HepG2 (cell line): ENCODE data around the gene GNAS-AS1. TPM values are rescaled to one million over a fixed set of nuclear protein-coding genes. Genes with fewer than 3 reads are reported as not detected.

ENCODE experiments used
- CBX1 ChIP-seq: IDR thresholded peaks from one replicate; pipeline ENCODE4 v1.6.1; 2016; ENCODE audit warnings: antibody characterized with exemption, low read depth
- GZF1 ChIP-seq: sonication (generic); formaldehyde crosslinking; IDR thresholded peaks from 2 replicates; pipeline ENCODE4 v1.5.1; 2020; ENCODE audit warnings: mild to moderate bottlenecking, missing genetic modification reagents
- HDAC1 ChIP-seq: sonication (generic); formaldehyde crosslinking; IDR thresholded peaks from 2 replicates; pipeline ENCODE4 v1.5.1; 2020; ENCODE audit warnings: mild to moderate bottlenecking, missing genetic modification reagents
- HOXA5 ChIP-seq: sonication (generic); formaldehyde crosslinking; IDR thresholded peaks from 2 replicates; pipeline ENCODE4 v1.4.0; 2020; ENCODE audit warnings: missing genetic modification reagents
- MBD4 ChIP-seq: IDR thresholded peaks from 2 replicates; pipeline ENCODE4 v1.6.1; 2012; ENCODE audit warnings: low read length, inconsistent platforms, borderline replicate concordance
- PPARG ChIP-seq: conservative IDR thresholded peaks from 2 replicates; pipeline ENCODE4 v1.6.1; 2016; ENCODE audit warnings: missing biosample characterization, missing genetic modification reagents
- ZFP41 ChIP-seq: sonication (generic); formaldehyde crosslinking; IDR thresholded peaks from 2 replicates; pipeline ENCODE4 v1.4.0; 2020; ENCODE audit warnings: mild to moderate bottlenecking, missing genetic modification reagents, borderline replicate concordance
- ZFP62 ChIP-seq: sonication (generic); formaldehyde crosslinking; IDR thresholded peaks from 2 replicates; pipeline ENCODE4 v1.4.0; 2020; ENCODE audit warnings: missing genetic modification reagents
- ZNF160 ChIP-seq: sonication (generic); formaldehyde crosslinking; IDR thresholded peaks from 2 replicates; pipeline ENCODE4 v1.8.0; 2022; ENCODE audit warnings: mild to moderate bottlenecking, inconsistent platforms, missing genetic modification reagents
- ZNF530 ChIP-seq: sonication (generic); formaldehyde crosslinking; IDR thresholded peaks from 2 replicates; pipeline ENCODE4 v1.5.0; 2020; ENCODE audit warnings: low read depth, mild to moderate bottlenecking, missing genetic modification reagents
- ZNF564 ChIP-seq: sonication (generic); formaldehyde crosslinking; IDR thresholded peaks from 2 replicates; pipeline ENCODE4 v1.8.1; 2023; ENCODE audit warnings: mild to moderate bottlenecking, missing genetic modification reagents
- ZNF577 ChIP-seq: sonication (generic); formaldehyde crosslinking; IDR thresholded peaks from 2 replicates; pipeline ENCODE4 v1.4.0; 2020; ENCODE audit warnings: mild to moderate bottlenecking, low read depth, missing genetic modification reagents, borderline replicate concordance
- ZNF780A ChIP-seq: sonication (generic); formaldehyde crosslinking; IDR thresholded peaks from 2 replicates; pipeline ENCODE4 v1.8.0; 2022; ENCODE audit warnings: mild to moderate bottlenecking, missing genetic modification reagents, moderate library complexity
- ZNF878 ChIP-seq: sonication (generic); formaldehyde crosslinking; IDR thresholded peaks from 2 replicates; pipeline ENCODE4 v1.8.1; 2023; ENCODE audit warnings: mild to moderate bottlenecking, missing genetic modification reagents, moderate library complexity
- polyA plus RNA-seq, 8 experiments: library from polyadenylated mRNA; depleted of rRNA in 3 of 8; stranded (reverse) in 7 of 8; unstranded in 1 of 8; fragments of >200 nt; fragmentation: Illumina TruSeq in 4 of 8; extraction: Trizol in 4 of 8; gene quantifications; 2 replicates each; pipeline versions ENCODE4 v1.2.1 to v1.2.3, GENCODE V29; 2011 to 2016; ENCODE audit warnings: low read depth in 4 of 8, missing spikeins in 1 of 8, mixed read lengths in 1 of 8; ENCODE audit not compliant: insufficient read depth in 1 of 8
- total RNA-seq, 5 experiments: library from RNA; depleted of rRNA; stranded (reverse); fragments of >200 nt; fragmentation: Illumina TruSeq; extraction: Trizol; gene quantifications; 2 replicates each; pipeline ENCODE4 v1.2.3, GENCODE V29; 2016; ENCODE audit warnings: low read depth in 1 of 5
- TF ChIP-seq, protein P1 (sequence below): sonication (generic); formaldehyde crosslinking; IDR thresholded peaks from 2 replicates; pipeline ENCODE4 v1.4.0; 2020; ENCODE audit warnings: missing genetic modification reagents
- TF ChIP-seq, protein P2 (sequence below): fragments of 450-650 bp; IDR thresholded peaks from 2 replicates; pipeline ENCODE4 v1.6.1; 2017; ENCODE audit warnings: mild to moderate bottlenecking
- TF ChIP-seq, protein P3 (sequence below): sonication (generic); formaldehyde crosslinking; conservative IDR thresholded peaks from 2 replicates; pipeline ENCODE4 v1.8.0; 2022; ENCODE audit warnings: low read depth, missing genetic modification reagents
- TF ChIP-seq, protein P4 (sequence below): sonication (generic); formaldehyde crosslinking; IDR thresholded peaks from 2 replicates; pipeline ENCODE4 v1.5.0; 2020; ENCODE audit warnings: missing genetic modification reagents
- TF ChIP-seq, protein P5 (sequence below): sonication (generic); formaldehyde crosslinking; IDR thresholded peaks from 2 replicates; pipeline ENCODE4 v1.4.0; 2020; ENCODE audit warnings: missing genetic modification reagents
- TF ChIP-seq, protein P6 (sequence below): sonication (generic); formaldehyde crosslinking; IDR thresholded peaks from 2 replicates; pipeline ENCODE4 v1.5.0; 2020; ENCODE audit warnings: mild to moderate bottlenecking, missing genetic modification reagents
- TF ChIP-seq, protein P7 (sequence below): sonication (generic); formaldehyde crosslinking; IDR thresholded peaks from 2 replicates; pipeline ENCODE4 v1.4.0; 2020; ENCODE audit warnings: mild to moderate bottlenecking, missing genetic modification reagents

GNAS-AS1 gene
- total and polyA plus RNA-seq, 2 of the 13 experiments (the other 11 are each of a cell fraction or from before 2014, with no cell fraction given): not detected

DNA sequence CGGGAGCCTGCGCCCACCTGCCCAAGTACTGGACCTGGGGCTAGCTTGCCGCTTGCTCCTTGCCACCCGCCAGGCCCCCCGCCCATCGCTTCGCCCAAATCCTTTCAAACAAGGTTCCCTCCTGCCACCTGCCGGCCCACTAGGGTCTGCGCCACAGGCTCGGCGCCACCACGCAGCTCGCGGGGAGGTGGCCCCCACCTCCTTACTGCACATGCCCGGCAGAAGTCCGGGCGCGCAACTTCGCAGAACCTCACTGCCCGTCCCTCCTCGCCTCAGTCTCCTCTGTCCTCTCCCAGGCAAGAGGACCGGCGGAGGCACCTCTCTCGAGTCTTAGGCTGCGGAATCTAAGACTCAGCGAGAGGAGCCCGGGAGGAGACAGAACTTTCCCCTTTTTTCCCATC, 11.2 kb downstream of the GNAS-AS1 start (continued):
- TF ChIP-seq, protein P1, sequence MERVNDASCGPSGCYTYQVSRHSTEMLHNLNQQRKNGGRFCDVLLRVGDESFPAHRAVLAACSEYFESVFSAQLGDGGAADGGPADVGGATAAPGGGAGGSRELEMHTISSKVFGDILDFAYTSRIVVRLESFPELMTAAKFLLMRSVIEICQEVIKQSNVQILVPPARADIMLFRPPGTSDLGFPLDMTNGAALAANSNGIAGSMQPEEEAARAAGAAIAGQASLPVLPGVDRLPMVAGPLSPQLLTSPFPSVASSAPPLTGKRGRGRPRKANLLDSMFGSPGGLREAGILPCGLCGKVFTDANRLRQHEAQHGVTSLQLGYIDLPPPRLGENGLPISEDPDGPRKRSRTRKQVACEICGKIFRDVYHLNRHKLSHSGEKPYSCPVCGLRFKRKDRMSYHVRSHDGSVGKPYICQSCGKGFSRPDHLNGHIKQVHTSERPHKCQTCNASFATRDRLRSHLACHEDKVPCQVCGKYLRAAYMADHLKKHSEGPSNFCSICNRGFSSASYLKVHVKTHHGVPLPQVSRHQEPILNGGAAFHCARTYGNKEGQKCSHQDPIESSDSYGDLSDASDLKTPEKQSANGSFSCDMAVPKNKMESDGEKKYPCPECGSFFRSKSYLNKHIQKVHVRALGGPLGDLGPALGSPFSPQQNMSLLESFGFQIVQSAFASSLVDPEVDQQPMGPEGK: peak; percentile 87
- TF ChIP-seq, protein P2, sequence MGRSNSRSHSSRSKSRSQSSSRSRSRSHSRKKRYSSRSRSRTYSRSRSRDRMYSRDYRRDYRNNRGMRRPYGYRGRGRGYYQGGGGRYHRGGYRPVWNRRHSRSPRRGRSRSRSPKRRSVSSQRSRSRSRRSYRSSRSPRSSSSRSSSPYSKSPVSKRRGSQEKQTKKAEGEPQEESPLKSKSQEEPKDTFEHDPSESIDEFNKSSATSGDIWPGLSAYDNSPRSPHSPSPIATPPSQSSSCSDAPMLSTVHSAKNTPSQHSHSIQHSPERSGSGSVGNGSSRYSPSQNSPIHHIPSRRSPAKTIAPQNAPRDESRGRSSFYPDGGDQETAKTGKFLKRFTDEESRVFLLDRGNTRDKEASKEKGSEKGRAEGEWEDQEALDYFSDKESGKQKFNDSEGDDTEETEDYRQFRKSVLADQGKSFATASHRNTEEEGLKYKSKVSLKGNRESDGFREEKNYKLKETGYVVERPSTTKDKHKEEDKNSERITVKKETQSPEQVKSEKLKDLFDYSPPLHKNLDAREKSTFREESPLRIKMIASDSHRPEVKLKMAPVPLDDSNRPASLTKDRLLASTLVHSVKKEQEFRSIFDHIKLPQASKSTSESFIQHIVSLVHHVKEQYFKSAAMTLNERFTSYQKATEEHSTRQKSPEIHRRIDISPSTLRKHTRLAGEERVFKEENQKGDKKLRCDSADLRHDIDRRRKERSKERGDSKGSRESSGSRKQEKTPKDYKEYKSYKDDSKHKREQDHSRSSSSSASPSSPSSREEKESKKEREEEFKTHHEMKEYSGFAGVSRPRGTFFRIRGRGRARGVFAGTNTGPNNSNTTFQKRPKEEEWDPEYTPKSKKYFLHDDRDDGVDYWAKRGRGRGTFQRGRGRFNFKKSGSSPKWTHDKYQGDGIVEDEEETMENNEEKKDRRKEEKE: no peak
- TF ChIP-seq ZFP41 (CRISPR knock-in tag) (no peak), CBX1 (no peak), PPARG (CRISPR knock-in tag) (no peak), ZNF780A (CRISPR knock-in tag) (no peak), HDAC1 (CRISPR knock-in tag) (no peak), MBD4 (no peak), GZF1 (CRISPR knock-in tag) (no peak), ZNF564 (CRISPR knock-in tag) (peak; percentile 25; the same call in 1 of the 2 replicates), ZNF530 (CRISPR knock-in tag) (no peak), ZNF160 (CRISPR knock-in tag) (no peak), HOXA5 (no peak), ZNF577 (CRISPR knock-in tag) (no peak), ZFP62 (CRISPR knock-in tag) (no peak), ZNF878 (CRISPR knock-in tag) (no peak)
- TF ChIP-seq, protein P3, sequence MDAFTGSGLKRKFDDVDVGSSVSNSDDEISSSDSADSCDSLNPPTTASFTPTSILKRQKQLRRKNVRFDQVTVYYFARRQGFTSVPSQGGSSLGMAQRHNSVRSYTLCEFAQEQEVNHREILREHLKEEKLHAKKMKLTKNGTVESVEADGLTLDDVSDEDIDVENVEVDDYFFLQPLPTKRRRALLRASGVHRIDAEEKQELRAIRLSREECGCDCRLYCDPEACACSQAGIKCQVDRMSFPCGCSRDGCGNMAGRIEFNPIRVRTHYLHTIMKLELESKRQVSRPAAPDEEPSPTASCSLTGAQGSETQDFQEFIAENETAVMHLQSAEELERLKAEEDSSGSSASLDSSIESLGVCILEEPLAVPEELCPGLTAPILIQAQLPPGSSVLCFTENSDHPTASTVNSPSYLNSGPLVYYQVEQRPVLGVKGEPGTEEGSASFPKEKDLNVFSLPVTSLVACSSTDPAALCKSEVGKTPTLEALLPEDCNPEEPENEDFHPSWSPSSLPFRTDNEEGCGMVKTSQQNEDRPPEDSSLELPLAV (CRISPR knock-in tag): no peak
- TF ChIP-seq, protein P4, sequence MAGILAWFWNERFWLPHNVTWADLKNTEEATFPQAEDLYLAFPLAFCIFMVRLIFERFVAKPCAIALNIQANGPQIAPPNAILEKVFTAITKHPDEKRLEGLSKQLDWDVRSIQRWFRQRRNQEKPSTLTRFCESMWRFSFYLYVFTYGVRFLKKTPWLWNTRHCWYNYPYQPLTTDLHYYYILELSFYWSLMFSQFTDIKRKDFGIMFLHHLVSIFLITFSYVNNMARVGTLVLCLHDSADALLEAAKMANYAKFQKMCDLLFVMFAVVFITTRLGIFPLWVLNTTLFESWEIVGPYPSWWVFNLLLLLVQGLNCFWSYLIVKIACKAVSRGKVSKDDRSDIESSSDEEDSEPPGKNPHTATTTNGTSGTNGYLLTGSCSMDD (CRISPR knock-in tag): no peak
- TF ChIP-seq, protein P5, sequence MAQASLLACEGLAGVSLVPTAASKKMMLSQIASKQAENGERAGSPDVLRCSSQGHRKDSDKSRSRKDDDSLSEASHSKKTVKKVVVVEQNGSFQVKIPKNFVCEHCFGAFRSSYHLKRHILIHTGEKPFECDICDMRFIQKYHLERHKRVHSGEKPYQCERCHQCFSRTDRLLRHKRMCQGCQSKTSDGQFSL (CRISPR knock-in tag): no peak
- TF ChIP-seq, protein P6, sequence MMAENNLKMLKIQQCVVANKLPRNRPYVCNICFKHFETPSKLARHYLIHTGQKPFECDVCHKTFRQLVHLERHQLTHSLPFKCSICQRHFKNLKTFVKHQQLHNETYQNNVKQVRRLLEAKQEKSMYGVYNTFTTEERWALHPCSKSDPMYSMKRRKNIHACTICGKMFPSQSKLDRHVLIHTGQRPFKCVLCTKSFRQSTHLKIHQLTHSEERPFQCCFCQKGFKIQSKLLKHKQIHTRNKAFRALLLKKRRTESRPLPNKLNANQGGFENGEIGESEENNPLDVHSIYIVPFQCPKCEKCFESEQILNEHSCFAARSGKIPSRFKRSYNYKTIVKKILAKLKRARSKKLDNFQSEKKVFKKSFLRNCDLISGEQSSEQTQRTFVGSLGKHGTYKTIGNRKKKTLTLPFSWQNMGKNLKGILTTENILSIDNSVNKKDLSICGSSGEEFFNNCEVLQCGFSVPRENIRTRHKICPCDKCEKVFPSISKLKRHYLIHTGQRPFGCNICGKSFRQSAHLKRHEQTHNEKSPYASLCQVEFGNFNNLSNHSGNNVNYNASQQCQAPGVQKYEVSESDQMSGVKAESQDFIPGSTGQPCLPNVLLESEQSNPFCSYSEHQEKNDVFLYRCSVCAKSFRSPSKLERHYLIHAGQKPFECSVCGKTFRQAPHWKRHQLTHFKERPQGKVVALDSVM (CRISPR knock-in tag): no peak
- TF ChIP-seq, protein P7, sequence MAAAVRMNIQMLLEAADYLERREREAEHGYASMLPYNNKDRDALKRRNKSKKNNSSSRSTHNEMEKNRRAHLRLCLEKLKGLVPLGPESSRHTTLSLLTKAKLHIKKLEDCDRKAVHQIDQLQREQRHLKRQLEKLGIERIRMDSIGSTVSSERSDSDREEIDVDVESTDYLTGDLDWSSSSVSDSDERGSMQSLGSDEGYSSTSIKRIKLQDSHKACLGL (CRISPR knock-in tag): 0 out of 2 replicates have a peak, but pooled peaks have one; percentile 38
